Measurements from ENCODE around the gene UGT2A1.

The UGT2A1 gene

DNA sequence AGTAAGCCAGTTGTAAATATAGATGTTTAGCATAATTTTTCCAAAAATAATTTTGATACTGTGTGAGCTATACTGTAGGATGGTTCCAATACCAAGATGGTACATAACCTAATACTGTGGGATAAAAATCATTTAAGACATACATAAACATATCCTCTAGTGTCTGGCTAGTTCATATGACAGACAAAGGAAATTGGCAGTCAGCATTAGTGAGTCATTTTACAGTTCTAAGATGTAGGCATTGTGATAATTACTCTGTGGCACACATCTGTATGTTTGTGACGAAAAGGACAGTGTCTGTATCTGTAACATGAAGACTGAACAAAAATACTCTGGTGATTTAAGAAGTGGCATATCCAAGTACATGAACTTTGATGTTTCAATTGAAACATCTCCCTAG lies 63.2 kb downstream of the UGT2A1 start:
- no peak for DNase-seq (ENCODE audit: low spot score)

DNA sequence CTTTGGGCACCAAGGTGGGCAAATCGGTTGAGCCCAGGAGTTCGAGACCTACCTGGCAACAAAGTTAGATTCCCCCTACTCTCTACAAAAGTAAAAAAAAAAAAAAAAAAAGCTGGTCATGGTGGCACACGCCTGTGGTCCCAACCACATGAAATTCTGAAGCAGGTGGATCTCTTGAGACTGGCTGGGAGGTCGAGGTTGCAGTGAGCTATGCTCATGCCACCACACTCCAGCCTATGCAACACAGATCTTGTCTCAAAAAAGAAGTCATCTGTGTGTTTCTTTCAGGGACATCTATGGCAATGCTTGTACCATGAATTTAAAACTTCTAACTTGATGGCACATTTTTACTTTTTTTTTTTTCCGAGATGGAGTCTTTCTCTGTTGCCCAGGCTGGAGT lies 68.9 kb downstream of the UGT2A1 start:
- no peak for DNase-seq (ENCODE audit: low spot score)

DNA sequence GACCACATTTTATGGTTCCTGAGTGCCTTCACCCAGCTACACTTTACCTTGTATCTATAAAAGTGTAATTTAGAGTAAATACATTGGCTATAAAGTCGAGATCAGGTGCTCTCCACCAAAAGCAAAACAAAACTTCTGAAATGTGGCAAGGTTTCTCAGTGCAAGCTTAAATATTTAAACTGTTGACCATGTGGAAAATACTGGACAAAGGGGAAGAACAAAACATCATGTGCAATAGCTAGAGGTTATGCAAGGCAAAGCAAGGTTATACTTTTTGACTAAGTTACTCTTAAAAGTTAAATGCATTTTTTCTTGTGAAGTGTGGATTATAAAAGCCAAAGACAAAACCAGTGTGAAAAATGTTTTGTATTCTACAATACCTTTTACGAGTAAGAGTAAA lies 69.5 kb downstream of the UGT2A1 start:
- no peak for DNase-seq (ENCODE audit: low spot score)

DNA sequence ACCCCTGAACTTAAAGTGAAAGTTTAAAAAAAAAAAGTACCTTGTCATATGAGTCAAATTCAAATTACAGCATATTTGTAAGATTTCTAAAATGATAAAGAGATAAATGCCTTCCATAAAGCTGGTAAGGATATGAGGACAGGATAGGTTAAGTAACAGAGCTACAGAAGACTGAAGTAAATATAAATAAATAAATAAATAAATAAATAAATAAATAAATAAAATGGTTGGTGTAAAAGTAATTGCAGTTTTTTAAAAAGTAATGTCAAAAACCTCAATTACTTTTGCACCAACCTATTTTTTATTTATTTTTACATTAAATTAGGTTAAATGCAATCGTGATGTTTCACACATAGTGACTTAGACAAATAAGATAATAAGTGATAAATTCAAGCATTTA lies 75.8 kb downstream of the UGT2A1 start:
- DNase-seq (ENCODE audit: low spot score): no peak

DNA sequence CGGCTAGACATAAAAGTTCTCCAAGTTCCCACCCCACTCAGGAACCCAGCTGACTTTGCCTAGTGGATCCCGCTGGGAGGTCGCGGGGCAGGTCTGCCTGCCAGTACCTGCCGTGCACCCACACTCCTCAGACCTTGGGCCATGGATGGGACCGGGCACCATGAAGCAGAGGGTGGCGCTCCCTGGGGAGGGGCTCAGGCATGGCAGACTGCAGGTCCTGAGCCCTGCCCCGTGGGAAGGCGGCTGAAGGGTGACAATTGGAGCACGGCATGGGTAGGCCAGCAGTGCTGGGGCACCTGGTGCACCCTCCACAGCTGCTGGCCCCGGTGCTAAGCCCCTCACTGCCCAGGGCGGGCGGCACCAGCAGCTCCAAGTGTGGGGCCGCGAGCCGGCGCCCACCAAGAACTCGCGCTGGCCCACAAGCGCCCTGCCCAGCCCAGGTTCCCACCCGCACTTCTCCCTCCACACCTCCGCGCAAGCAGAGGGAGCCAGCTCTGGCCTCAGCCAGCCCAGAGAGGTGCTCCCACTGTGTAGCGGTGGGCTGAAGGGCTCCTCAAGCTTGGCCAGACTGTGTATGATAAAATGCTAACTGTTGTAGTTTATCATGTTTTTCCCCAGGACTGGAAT lies 76.7 kb downstream of the UGT2A1 start:
- no peak for DNase-seq (ENCODE audit: low spot score)

DNA sequence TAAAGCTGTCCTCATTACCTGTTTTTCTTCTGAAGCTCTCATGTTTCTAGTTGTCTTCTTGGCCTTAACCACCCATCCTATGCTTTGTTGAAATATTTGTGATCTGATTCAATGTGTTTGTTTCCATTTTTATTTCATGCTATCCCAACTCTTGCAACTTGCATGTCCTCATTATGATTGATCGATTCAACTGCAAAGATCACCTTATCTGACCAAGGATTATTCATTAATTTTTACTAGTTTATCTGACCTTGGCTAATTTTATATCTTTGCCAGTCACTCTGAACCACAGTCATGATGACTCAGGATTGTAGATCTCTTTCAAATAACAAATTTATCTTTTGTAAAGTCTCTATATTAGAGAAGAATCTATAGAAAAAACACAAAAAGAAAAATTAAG lies 84.3 kb downstream of the UGT2A1 start:
- no peak for DNase-seq (ENCODE audit: low spot score)

DNA sequence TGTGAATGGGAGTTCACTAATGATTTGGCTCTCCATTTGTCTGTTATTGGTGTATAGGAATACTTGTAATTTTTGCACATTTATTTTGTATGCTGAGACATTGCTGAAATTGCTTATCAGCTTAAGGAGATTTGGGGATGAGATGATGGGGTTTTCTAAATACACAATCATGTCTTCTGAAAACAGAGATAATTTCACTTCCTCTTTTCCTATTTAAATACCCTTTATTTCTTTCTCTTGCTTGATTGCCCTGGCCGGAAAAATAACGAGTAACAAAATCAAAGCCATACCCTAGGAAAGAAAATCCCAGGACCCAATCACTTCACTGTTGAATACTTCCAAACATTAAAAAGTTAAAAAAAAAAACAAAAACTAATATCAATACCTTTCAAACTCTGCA lies 89.6 kb downstream of the UGT2A1 start:
- no peak for DNase-seq (ENCODE audit: low spot score)

DNA sequence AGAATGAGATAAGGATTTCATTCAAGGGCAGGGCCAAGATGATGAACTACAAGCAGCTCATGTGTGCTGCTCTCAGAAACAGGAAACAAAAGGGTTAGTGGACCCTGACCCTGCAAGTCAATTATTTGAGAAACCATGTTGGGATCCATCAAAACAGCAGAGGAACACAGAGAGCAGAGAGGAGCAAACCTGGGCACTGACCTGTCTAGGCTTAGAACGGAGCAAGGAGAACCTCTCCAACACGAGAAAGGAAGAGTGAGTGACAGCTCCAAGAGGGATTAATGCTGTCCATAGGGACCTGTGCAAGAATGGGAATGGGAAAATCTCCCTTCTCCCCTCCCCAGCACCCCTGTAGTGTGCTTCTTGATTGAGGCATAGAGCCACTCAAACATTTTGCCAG lies 103.4 kb downstream of the UGT2A1 start:
- DNase-seq (ENCODE audit: low spot score): no peak

DNA sequence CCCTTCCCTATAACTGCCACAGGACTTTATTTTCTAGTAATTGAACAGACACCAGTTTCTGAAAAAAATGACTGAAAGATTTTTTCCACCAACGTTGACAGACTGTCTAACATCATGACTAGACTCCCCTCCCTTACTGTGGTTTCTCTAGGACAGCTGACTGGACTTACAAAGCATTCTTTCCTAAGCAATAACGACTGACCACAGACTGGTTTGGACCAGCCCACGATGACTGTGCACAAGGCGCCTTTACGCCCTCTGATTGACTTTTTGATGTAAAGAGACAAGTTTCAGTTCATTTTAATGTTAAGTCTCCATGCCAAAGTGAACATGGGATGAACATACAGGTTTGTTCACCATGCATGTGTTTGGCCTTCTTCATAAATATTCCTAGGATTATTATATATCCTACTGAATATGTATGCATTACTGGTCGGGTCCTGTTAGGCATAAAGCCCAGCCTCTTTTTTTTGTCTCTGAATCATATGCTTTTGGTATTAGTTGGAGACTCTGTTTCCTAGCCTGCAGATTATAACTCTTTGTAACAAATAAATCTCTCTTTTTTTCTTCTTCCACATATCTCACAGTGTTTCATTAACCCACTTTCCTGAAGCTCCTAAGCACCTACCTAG lies 106.8 kb downstream of the UGT2A1 start:
- DNase-seq (ENCODE audit: low spot score): no peak

Measured in activated CD4-positive, alpha-beta T cell treated with anti-CD3 and anti-CD28 coated beads, Interleukin-2, Interleukin-4, amounts not matched to agents 100 ng/mL and 50 ng/mL, durations not matched to agents 16 hours and 8 hours (primary cell).